Cardiac fibroblast (primary cell): ENCODE data around the gene SF3B5.

Experiments used
- DNase-seq, 2 donors: peaks; one replicate each; pipeline versions ENCODE4 v3.0.0 to v3.0.0-alpha.2; 2010; ENCODE audit warnings: low read depth in 2 of 2
- H3K4me3 ChIP-seq, 2 donors: replicated peaks in 1 of 2; 1 replicate in 1 of 2; 2 replicates in 1 of 2; pipeline ENCODE4 v1.5.1; 2011; ENCODE audit warnings: low read depth in 2 of 2, low read length in 2 of 2, mild to moderate bottlenecking in 2 of 2, moderate library complexity in 1 of 2
- CTCF ChIP-seq: IDR thresholded peaks from one replicate; pipeline ENCODE4 v1.5.1; 2011; ENCODE audit warnings: low read depth, mild to moderate bottlenecking, low read length, inconsistent platforms

SF3B5 gene

GRCh38 chr6:144066255-144066654 is 29.1 kb downstream of the SF3B5 start:
- DNase-seq: no peak
- no peak overlapping the region for H3K4me3 ChIP-seq
- TF ChIP-seq CTCF: no peak

- no peak overlapping the region for H3K4me3 ChIP-seq
- TF ChIP-seq CTCF: no peak
- no peak for DNase-seq
Observed at GRCh38 chr6:144065213-144065660, 30.1 kb downstream of the SF3B5 start.

- H3K4me3 ChIP-seq: peak overlapping the region; percentile 54 to 57
- DNase-seq: no peak
- no peak for TF ChIP-seq CTCF
Observed at GRCh38 chr6:144064402-144065212, 30.8 kb downstream of the SF3B5 start.

GRCh38 chr6:144063744-144064401 is 31.5 kb downstream of the SF3B5 start:
- H3K4me3 ChIP-seq: peak overlapping the region; percentile 54 to 57
- TF ChIP-seq CTCF: no peak

GRCh38 chr6:144063246-144063743 is 32.1 kb downstream of the SF3B5 start:
- no peak for DNase-seq
- no peak for TF ChIP-seq CTCF

More at GRCh38 chr6:144063744-144064401, 31.5 kb downstream of the SF3B5 start:
- DNase-seq: peak; percentile 7 to 20

GRCh38 chr6:144062786-144063185 is 32.6 kb downstream of the SF3B5 start:
- no peak for TF ChIP-seq CTCF
- H3K4me3 ChIP-seq: no peak overlapping the region
- no peak for DNase-seq

More at GRCh38 chr6:144063246-144063743, 32.1 kb downstream of the SF3B5 start:
- H3K4me3 ChIP-seq: peak overlapping the region; percentile 54 to 57
